ENCODE measurements around the gene MARVELD1. TPM values are rescaled to one million over a fixed set of nuclear protein-coding genes. Genes with fewer than 3 reads are reported as not detected.
A peak's percentile ranks its signal among the peaks of the same experiment; 100 is the strongest.

MARVELD1 gene
- total and polyA plus RNA-seq, 2 of the 13 experiments (the other 11 are each of a cell fraction or from before 2014, with no cell fraction given), result not detected

GRCh38 chr10:97736902-97737769, 23.6 kb downstream of the MARVELD1 start, which contains the start of gene ZFYVE27 (continued):
- no peak for TF ChIP-seq CEBPZ (IDR thresholded peaks at IDR 0.05; ENCODE audit: low read length)
- TF ChIP-seq NFE2 (CRISPR knock-in tag; IDR thresholded peaks at IDR 0.05), result no peak
- TF ChIP-seq, protein P1, sequence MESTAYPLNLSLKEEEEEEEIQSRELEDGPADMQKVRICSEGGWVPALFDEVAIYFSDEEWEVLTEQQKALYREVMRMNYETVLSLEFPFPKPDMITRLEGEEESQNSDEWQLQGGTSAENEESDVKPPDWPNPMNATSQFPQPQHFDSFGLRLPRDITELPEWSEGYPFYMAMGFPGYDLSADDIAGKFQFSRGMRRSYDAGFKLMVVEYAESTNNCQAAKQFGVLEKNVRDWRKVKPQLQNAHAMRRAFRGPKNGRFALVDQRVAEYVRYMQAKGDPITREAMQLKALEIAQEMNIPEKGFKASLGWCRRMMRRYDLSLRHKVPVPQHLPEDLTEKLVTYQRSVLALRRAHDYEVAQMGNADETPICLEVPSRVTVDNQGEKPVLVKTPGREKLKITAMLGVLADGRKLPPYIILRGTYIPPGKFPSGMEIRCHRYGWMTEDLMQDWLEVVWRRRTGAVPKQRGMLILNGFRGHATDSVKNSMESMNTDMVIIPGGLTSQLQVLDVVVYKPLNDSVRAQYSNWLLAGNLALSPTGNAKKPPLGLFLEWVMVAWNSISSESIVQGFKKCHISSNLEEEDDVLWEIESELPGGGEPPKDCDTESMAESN (CRISPR knock-in tag; conservative IDR thresholded peaks at IDR 0.05), result peak; percentile 96; the same call in 1 of the 2 replicates
- TF ChIP-seq PAF1 (CRISPR knock-in tag; IDR thresholded peaks at IDR 0.05), result no peak
- no peak for TF ChIP-seq ZNF33A (CRISPR knock-in tag; IDR thresholded peaks at IDR 0.05; ENCODE audit: borderline replicate concordance)
- peak; percentile 93 for TF ChIP-seq ZMYM4 (CRISPR knock-in tag; IDR thresholded peaks at IDR 0.05)
- TF ChIP-seq ZIK1 (CRISPR knock-in tag; IDR thresholded peaks at IDR 0.05; ENCODE audit: borderline replicate concordance, low read depth), result peak; percentile 97; the same call in 1 of the 2 replicates
- TF ChIP-seq, protein P2, sequence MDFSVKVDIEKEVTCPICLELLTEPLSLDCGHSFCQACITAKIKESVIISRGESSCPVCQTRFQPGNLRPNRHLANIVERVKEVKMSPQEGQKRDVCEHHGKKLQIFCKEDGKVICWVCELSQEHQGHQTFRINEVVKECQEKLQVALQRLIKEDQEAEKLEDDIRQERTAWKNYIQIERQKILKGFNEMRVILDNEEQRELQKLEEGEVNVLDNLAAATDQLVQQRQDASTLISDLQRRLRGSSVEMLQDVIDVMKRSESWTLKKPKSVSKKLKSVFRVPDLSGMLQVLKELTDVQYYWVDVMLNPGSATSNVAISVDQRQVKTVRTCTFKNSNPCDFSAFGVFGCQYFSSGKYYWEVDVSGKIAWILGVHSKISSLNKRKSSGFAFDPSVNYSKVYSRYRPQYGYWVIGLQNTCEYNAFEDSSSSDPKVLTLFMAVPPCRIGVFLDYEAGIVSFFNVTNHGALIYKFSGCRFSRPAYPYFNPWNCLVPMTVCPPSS (IDR thresholded peaks at IDR 0.05), result no peak
- no peak for TF ChIP-seq ZNF207 (IDR thresholded peaks at IDR 0.05; ENCODE audit: borderline replicate concordance)
- TF ChIP-seq TCF7L2 (IDR thresholded peaks at IDR 0.05; ENCODE audit: low read depth, low read length), result no peak
- TF ChIP-seq, protein P3, sequence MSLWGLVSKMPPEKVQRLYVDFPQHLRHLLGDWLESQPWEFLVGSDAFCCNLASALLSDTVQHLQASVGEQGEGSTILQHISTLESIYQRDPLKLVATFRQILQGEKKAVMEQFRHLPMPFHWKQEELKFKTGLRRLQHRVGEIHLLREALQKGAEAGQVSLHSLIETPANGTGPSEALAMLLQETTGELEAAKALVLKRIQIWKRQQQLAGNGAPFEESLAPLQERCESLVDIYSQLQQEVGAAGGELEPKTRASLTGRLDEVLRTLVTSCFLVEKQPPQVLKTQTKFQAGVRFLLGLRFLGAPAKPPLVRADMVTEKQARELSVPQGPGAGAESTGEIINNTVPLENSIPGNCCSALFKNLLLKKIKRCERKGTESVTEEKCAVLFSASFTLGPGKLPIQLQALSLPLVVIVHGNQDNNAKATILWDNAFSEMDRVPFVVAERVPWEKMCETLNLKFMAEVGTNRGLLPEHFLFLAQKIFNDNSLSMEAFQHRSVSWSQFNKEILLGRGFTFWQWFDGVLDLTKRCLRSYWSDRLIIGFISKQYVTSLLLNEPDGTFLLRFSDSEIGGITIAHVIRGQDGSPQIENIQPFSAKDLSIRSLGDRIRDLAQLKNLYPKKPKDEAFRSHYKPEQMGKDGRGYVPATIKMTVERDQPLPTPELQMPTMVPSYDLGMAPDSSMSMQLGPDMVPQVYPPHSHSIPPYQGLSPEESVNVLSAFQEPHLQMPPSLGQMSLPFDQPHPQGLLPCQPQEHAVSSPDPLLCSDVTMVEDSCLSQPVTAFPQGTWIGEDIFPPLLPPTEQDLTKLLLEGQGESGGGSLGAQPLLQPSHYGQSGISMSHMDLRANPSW (CRISPR knock-in tag; IDR thresholded peaks at IDR 0.05; ENCODE audit: borderline replicate concordance), result peak; percentile 97
- TF ChIP-seq ZNF614 (CRISPR knock-in tag; IDR thresholded peaks at IDR 0.05; ENCODE audit: borderline replicate concordance), result peak; percentile 88
- peak; percentile 48; the same call in 1 of the 2 replicates for TF ChIP-seq ZNF292 (CRISPR knock-in tag; IDR thresholded peaks at IDR 0.05; ENCODE audit: borderline replicate concordance, low read depth)
- TF ChIP-seq, protein P4, sequence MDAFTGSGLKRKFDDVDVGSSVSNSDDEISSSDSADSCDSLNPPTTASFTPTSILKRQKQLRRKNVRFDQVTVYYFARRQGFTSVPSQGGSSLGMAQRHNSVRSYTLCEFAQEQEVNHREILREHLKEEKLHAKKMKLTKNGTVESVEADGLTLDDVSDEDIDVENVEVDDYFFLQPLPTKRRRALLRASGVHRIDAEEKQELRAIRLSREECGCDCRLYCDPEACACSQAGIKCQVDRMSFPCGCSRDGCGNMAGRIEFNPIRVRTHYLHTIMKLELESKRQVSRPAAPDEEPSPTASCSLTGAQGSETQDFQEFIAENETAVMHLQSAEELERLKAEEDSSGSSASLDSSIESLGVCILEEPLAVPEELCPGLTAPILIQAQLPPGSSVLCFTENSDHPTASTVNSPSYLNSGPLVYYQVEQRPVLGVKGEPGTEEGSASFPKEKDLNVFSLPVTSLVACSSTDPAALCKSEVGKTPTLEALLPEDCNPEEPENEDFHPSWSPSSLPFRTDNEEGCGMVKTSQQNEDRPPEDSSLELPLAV (CRISPR knock-in tag; conservative IDR thresholded peaks at IDR 0.05; ENCODE audit: low read depth), result peak; percentile 84; the same call in 1 of the 2 replicates
- no peak for TF ChIP-seq KAT2B (IDR thresholded peaks at IDR 0.05; ENCODE audit: borderline replicate concordance, low read depth, low read length)
- TF ChIP-seq TBX2 (CRISPR knock-in tag; IDR thresholded peaks at IDR 0.05; ENCODE audit: borderline replicate concordance), result peak; percentile 85
- TF ChIP-seq RFXAP (CRISPR knock-in tag; IDR thresholded peaks at IDR 0.05; ENCODE audit: borderline replicate concordance), result peak; percentile 70; the same call in 1 of the 2 replicates

Measured in HepG2 (cell line).